NCI-H146 treated with DMSO at 0.1 percent for 48 hours (cell line): ENCODE measurements around the gene MAP3K12.
A peak's percentile ranks its signal among the peaks of the same experiment; 100 is the strongest.
"Not testable (repeated sequence)": the region's sequence is repeated elsewhere in the genome, so short reads cannot be mapped to it uniquely, and the experiment has no call there.

ENCODE experiments used
- DNase-seq: peaks from one replicate; lab custom pipeline; 2025; ENCODE audit not compliant: unreplicated experiment; lab: John Stamatoyannopoulos, UW

MAP3K12 gene

GRCh38 chr12:53492830-53493609, 6.2 kb downstream of the MAP3K12 start:
- DNase-seq = peak; percentile 85

GRCh38 chr12:53492188-53492587, 7.1 kb downstream of the MAP3K12 start:
- no peak for DNase-seq

DNA sequence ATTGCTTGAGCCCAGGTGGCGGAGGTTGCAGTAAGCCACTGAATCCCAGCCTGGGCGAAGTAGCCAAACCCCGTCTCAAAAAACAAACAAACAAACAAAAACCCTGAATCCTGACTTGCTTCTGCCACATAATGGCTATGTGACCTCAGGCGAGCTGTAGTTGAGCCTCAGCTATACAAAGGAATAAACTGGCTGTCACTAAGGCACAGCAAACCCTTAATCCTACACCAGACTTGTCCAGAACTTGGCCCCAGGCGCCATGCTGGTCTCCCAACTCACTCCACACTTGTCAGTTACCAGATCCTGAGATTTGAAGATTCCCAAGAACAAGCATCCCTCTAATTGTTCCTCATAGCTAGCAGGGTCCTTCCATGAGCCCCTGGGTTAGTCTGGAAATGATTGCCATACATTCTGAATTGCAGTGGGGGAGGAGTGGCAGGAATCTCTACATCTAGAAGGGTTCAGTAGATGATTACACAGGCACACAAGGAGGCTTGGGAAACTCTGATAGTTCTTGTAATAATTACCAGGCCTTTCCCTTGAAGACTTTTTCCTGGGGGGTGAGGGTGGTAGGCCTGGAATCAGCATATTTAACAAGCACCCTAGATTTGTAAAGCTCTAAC, 9.9 kb downstream of the MAP3K12 start:
- DNase-seq = no peak

DNA sequence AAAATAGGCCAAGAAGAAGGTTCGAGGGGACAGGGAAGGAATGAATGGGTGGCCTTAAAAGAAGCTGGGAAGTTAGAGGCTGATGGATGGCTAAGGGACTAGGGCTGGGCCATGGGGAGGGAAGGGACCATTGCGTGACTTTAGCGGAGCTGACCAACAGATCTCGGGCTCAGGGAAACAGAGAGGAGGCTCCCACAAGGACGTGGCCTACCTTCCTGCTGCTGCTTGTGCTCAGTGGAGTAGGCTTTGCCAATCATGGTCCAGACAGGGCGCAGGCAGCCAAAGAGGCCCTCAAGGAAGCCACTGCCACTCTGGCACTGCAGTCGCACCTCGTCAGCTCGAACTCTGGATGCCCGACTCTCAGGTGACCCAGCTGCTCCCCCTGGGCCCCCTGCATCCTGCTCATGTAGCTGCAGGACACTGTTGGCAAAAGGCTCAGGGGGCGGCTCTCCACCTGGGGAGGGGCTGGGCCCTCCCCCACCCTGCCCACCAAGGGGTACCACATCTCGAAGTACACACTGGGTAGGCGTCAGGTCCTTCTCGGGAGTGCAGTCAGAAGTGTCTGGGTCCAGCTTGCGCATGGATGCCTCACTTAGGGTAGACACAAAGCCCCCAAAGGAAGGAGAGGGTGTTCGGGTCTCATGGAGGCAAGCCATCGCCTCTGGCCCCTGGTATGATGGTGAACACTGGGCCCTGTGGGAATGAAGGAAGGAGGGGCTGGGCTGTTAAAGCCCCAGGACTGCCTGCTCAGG, 12.3 kb downstream of the MAP3K12 start:
- DNase-seq = no peak

- no peak for DNase-seq
Measured at GRCh38 chr12:53485955-53486735, 13.1 kb downstream of the MAP3K12 start.

DNA sequence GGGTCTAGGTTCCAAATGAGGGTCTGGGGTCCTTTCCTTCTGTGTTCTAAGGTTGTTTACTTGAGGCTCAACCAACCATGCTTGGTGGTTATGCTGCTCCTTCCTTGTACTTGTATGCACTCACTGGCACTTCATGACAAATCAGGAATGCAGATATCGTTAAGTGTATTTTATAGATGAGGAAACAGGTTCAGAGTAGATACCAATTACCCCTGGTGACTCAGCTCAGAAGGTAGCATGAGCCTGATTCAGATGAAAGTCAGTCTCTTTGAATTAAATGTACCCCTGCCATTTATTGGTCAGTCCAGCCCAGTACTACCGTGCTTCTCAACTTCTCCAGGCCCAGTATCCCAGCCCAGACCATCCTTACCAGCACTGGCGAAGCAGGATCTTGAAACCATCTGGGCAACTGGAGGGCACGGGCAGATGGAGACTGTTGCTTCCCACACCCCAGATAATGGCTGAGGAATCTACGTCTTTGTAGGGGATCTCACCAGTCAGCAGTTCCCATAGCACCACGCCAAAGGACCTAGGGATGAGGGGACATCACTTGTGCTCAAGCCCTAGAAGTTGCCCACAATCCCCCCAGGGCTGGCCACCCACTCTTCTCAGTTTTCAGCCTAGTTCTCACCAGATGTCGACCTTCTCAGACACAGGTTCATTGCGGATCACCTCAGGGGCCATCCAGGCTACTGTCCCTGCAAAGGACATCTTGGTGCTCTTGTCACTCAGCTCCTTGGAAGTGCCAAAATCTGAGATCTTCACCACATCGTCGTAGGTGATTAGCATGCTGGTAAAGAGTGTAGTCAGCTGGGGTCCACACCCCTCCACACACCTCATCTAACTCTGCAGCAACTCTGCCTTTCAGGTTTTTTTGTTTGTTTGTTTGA, 14.3 kb downstream of the MAP3K12 start:
- DNase-seq = no peak

- no peak for DNase-seq
Measured at GRCh38 chr12:53483979-53484377, 15.3 kb downstream of the MAP3K12 start.

DNA sequence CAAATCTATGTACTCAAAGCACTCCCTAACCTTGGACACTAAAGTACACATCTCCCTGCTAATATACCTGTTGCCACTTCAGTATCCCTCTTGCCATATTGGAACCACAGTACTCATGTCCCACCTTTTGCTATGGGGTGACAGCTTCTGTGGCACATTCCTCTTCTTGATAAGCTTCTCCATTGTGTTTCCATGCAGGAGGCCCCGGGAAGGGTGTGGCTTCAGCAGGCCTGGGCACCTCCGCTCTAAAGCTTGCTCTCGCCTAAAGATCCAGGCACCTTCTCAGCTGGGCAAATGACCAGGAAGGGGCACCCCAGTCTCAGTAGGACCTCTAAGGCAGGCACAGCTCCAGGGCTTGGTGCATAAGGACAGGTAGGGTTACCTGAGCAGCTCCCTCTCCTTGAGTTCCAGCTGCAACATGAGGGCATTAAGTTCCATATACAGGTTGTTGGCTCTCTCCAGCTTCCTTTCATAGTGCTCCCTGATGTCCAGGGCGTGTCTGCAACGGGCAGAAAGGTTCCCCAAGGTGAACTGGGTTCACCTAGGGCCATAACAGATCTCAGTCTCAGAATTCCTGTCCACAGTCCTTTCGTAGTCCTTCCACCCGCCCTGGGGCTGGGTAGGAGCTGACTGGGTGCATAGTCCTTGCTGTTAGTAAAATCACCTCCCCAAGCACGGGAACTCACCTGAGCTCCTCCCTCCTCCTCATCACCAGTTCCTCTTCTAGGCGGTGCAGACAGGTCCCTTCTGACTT, 15.9 kb downstream of the MAP3K12 start:
- no peak for DNase-seq

GRCh38 chr12:53482626-53483168, 16.6 kb downstream of the MAP3K12 start:
- no peak for DNase-seq

GRCh38 chr12:53481939-53482586, 17.2 kb downstream of the MAP3K12 start:
- DNase-seq = no peak

- DNase-seq = not testable (repeated sequence)
Measured at GRCh38 chr12:53481458-53481857, 17.8 kb downstream of the MAP3K12 start.

GRCh38 chr12:53480491-53481442, 18.5 kb downstream of the MAP3K12 start:
- no peak for DNase-seq

GRCh38 chr12:53479331-53479730, 19.9 kb downstream of the MAP3K12 start:
- no peak for DNase-seq

DNA sequence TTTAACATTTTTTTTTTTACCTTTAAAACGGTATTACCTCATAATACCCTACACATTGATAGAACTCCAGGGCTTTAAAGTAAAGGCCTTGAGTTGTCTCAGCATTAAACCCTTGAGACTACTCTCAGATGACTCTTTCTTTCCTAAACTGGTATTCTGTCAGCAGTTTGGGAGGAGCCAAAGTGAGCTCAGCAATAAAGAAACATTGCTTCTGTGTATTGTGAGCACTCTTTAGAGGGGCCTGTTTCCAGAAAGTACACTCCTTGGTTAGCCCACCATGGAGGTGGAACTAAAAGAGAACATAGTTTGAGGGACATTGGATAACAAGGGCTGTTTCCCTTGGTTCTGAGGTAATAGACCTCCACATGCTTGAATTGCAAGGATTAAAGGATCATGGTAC, 20.4 kb downstream of the MAP3K12 start:
- DNase-seq = no peak

- no peak for DNase-seq
Measured at GRCh38 chr12:53476769-53477209, 22.5 kb downstream of the MAP3K12 start.

- no peak for DNase-seq
Measured at GRCh38 chr12:53474819-53475218, 24.4 kb downstream of the MAP3K12 start.

- DNase-seq = no peak
Measured at GRCh38 chr12:53474077-53474476, 25.2 kb downstream of the MAP3K12 start.
